Measurements from ENCODE around the gene TAP2. TPM values are rescaled to one million over a fixed set of nuclear protein-coding genes. Genes with fewer than 3 reads are reported as not detected.

The TAP2 gene
- total RNA-seq, 1 donor from 2014 or later: 56.4 TPM

DNA sequence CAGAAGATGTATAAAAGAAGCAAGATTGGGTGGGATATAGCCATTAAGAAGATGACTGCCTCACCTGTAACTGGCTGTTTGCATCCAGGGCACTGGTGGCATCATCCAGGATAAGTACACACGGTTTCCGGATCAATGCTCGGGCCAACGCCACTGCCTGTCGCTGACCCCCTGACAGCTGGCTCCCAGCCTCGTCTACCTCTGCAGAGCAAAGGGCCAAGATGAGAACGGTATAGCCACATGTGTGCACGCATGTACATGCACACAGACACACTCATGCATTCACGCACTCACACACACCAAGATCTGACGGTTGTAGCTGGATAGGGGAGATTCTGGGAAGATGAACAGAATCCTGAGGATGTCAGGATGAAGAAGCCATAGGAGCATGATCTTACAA, 8.5 kb upstream of the TAP2 start:
- Histone ChIP-seq H3K36me3 (peaks cover 67% of the 10 kb centered on the region), H3K27ac (no peak overlapping the region), H3K4me3 (no peak overlapping the region), H3K4me1 (peaks cover 54% of the 10 kb centered on the region), H3K9me3 (no peaks in the 10 kb centered on the region), H3K27me3 (no peaks in the 10 kb centered on the region)
- intact Hi-C loops (cut with DNase I): no loop called here
- no peak for ATAC-seq
- TF ChIP-seq, protein P1, sequence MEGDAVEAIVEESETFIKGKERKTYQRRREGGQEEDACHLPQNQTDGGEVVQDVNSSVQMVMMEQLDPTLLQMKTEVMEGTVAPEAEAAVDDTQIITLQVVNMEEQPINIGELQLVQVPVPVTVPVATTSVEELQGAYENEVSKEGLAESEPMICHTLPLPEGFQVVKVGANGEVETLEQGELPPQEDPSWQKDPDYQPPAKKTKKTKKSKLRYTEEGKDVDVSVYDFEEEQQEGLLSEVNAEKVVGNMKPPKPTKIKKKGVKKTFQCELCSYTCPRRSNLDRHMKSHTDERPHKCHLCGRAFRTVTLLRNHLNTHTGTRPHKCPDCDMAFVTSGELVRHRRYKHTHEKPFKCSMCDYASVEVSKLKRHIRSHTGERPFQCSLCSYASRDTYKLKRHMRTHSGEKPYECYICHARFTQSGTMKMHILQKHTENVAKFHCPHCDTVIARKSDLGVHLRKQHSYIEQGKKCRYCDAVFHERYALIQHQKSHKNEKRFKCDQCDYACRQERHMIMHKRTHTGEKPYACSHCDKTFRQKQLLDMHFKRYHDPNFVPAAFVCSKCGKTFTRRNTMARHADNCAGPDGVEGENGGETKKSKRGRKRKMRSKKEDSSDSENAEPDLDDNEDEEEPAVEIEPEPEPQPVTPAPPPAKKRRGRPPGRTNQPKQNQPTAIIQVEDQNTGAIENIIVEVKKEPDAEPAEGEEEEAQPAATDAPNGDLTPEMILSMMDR (IDR thresholded peaks at IDR 0.05): no peak
- no peak for DNase-seq

DNA sequence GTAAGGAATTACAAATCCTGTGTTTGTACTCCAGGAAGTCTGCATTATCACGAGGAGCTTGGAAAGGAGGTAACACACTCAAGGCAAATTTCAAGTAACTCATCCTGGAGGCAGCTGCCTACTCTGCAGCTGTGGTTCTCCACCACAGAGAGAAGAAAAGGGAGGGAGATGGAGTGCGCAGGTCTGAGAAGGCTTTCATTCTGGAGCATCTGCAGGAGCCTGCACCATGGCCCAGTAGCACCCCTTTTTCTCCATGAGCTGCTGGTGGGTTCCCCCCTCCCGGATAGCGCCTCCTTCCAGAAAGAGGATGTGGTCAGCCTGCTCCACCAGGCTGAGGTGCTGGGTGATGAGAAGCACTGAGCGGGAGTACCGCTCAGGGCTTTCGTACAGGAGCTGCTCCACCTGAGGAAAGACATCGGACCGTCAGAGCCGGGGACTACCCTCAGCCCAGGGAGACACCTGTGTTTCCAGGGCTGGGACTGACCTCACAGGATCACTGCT, 6.9 kb upstream of the TAP2 start:
- Histone ChIP-seq H3K27ac (peak overlapping the region; percentile 98), H3K27me3 (no peaks in the 10 kb centered on the region), H3K36me3 (peaks cover 71% of the 10 kb centered on the region), H3K4me1 (peaks cover 39% of the 10 kb centered on the region), H3K4me3 (peak overlapping the region; percentile 94), H3K9me3 (no peaks in the 10 kb centered on the region)
- ATAC-seq (peak; percentile 10), DNase-seq (no peak)
- intact Hi-C loops (cut with DNase I): no loop called here
- TF ChIP-seq, protein P1 (IDR thresholded peaks at IDR 0.05): no peak

DNA sequence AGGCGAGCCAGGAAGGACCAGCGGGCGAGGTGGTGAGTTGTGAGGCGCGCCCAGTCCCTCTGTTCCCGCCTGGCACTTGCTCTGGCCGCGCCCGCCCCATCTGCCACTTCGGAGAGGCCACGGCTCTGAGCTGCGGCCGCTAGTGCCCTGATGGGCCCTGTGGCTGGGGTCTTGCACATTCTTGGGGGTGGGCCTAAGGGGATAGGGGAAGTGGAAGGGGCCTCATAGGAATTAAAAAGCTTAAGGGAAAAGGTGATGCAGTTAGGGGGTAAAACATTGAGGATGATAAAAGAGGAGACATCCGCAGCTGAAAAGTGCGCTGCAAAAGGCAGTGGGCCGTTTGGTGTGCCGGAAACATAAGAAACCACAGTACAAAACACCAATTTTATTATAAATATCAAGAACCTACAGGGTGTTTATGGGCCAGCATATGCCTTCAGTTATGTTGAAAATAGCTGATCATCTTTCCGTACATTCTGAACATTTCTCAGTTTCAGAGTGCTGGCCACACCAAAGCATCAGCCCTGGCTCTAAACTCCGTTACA, 6.4 kb upstream of the TAP2 start:
- peaks cover 39% of the 10 kb centered on the region for H3K4me1 ChIP-seq
- no peak for DNase-seq
- TF ChIP-seq, protein P1 (IDR thresholded peaks at IDR 0.05): no peak
- ATAC-seq: no peak
- intact Hi-C loops (cut with DNase I): no loop called here
- no peaks in the 10 kb centered on the region for H3K27me3 ChIP-seq
- peak overlapping the region; percentile 98 for H3K27ac ChIP-seq
- peak overlapping the region; percentile 94 for H3K4me3 ChIP-seq
- H3K36me3 ChIP-seq: peaks cover 70% of the 10 kb centered on the region
- H3K9me3 ChIP-seq: no peaks in the 10 kb centered on the region

DNA sequence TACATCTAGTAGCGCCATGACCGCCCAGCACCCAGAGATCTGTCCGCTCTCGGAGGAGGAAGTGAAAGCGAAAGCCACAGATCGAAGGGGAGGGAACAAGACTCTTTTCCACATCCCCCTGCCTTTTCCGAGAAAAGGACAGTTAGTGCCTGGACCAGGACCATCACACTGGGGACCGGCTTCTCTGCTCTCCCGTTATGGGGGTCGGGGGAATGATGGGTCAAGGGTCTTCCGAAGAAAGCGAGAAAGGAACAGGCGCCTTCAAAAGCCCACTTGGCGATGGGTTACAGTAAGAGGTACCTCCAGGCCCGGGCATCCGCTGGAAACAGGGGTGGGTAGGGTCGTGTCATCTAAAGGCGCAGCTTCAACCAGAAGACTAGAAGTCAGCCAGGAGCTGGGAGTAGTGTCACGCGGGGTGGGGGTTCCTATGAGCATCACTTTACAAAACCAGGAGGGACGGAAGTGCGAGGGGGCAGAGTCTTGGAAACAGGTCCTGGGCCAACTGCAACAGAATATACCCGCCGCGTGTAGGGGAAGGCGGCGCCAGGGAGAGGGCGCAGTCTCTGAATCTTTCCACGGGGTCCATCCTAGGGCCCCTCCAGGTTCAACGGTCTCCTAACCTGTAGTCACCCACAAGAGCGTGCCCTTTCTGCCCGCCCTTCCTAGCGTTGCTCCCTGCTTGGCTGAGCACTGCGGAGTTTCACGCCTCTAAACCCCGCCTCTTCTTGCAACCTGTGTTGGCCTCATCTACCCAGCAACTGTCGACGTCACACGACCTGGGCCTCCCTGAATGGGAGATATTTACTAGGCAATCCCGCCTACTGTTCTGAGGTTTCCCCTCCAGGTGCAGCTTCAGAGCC, 5.7 kb upstream of the TAP2 start, which contains the start of gene PSMB8:
Gene PSMB8, minus strand, starts transcription at position 69 of the 860 bp plus-strand sequence. Its CDS starts 51 bp downstream, at position 18.
- Histone ChIP-seq H3K27me3 (no peaks in the 10 kb centered on the region), H3K36me3 (peaks cover 62% of the 10 kb centered on the region), H3K9me3 (no peaks in the 10 kb centered on the region), H3K4me1 (peaks cover 39% of the 10 kb centered on the region), H3K4me3 (peak within 1 kb of the TSS; percentile 94), H3K27ac (peak within 1 kb of the TSS; percentile 98)
- ATAC-seq: peak; percentile 97
- TF ChIP-seq, protein P1 (IDR thresholded peaks at IDR 0.05): peak; percentile 10
- intact Hi-C loops (cut with DNase I): no loop called here
- DNase-seq: peak; percentile 97

DNA sequence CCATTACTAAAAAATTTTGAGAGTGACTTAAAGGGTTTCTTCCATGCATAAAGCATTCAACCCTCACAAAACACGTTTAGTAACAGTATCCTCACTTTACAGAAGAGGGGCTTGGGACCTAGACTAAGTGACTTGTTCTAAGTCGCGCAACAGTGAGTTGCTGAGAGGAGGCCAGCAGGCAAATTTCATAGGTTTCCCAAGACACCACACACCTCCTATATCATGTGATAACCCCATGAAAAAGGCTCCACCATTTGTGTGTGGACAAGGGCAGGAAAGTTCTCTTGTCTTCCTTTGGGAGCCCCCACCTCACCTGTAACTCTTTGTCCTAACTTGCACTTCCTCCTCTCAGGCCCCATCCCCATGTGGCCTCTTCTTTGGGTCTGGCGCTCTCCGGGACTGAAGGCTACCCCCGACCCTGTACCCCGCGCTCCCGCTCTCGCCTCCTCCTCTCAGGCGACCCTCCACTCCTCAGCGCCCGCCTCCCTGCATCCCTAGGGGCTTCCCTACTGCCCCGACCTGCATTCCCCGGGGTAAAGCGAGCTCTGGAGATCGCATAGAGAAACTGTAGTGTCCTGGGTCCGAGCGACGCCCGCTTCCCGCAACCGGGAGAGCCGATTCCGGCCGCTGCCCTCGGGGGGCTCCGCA, 4.9 kb upstream of the TAP2 start:
- TF ChIP-seq, protein P1 (IDR thresholded peaks at IDR 0.05): no peak
- Histone ChIP-seq H3K4me3 (peak overlapping the region; percentile 94), H3K27me3 (no peaks in the 10 kb centered on the region), H3K36me3 (peaks cover 55% of the 10 kb centered on the region), H3K27ac (peak overlapping the region; percentile 98), H3K4me1 (peaks cover 39% of the 10 kb centered on the region), H3K9me3 (no peaks in the 10 kb centered on the region)
- no peak for DNase-seq
- intact Hi-C loops (cut with DNase I): no loop called here
- no peak for ATAC-seq

All from upper lobe of right lung (tissue), 1 donor.